OCI-LY3 (cell line): ENCODE measurements around the gene ZBTB32.

Experiments
- H2AFZ ChIP-seq: fragments of 200-600, 300-600 bp; shearing (Covaris generic); 2 replicates; pipeline ENCODE4 v1.6.0; 2014; ENCODE audit warnings: antibody characterized with exemption, low read depth, low read length
- H3K27ac ChIP-seq: fragments of 200-600, 300-600 bp; sonication (generic); 2 replicates; pipeline ENCODE4 v1.5.1; 2014; ENCODE audit warnings: mild to moderate bottlenecking, low read length, moderate library complexity, mixed read lengths
- H3K27me3 ChIP-seq: fragments of 200-600, 300-600 bp; sonication (generic); 2 replicates; pipeline ENCODE4 v1.6.1; 2014; ENCODE audit warnings: low read depth, low read length, mixed read lengths
- H3K36me3 ChIP-seq: fragments of 200-600, 300-600 bp; sonication (generic); replicated peaks from 2 replicates; pipeline ENCODE3; 2014; ENCODE audit warnings: low read depth, low read length, mixed read lengths
- H3K4me1 ChIP-seq: fragments of 300-600, 200-600 bp; sonication (generic); 2 replicates; pipeline ENCODE4 v1.6.1; 2014; ENCODE audit warnings: low read length, mixed read lengths
- H3K4me2 ChIP-seq: fragments of 200-600, 300-600 bp; sonication (generic); 2 replicates; pipeline ENCODE4 v1.6.1; 2014; ENCODE audit warnings: low read length, mixed read lengths
- H3K4me3 ChIP-seq: fragments of 300-600, 200-600 bp; sonication (generic); 2 replicates; pipeline ENCODE4 v1.5.1; 2014; ENCODE audit warnings: antibody characterized with exemption, mild to moderate bottlenecking, low read length, moderate library complexity
- H3K79me2 ChIP-seq: fragments of 300-600, 200-600 bp; shearing (Covaris generic); 2 replicates; pipeline ENCODE4 v1.6.1; 2014; ENCODE audit warnings: mild to moderate bottlenecking, low read length, mixed read lengths
- H3K9ac ChIP-seq: fragments of 300-600, 200-600 bp; shearing (Covaris generic); 2 replicates; pipeline ENCODE4 v1.6.0; 2014; ENCODE audit warnings: mild to moderate bottlenecking, low read length, moderate library complexity
- H3K9me3 ChIP-seq: fragments of 200-600, 300-600 bp; shearing (Covaris generic); 2 replicates; pipeline ENCODE4 v1.6.1; 2014; ENCODE audit warnings: low read length, mixed read lengths; ENCODE audit not compliant: insufficient read depth
- H4K20me1 ChIP-seq: fragments of 200-600, 300-600 bp; sonication (generic); 2 replicates; pipeline ENCODE4 v1.6.1; 2016; ENCODE audit warnings: low read length, mixed read lengths; ENCODE audit not compliant: insufficient read depth
- CTCF ChIP-seq: fragments of 200-600, 300-600 bp; sonication (generic); IDR thresholded peaks from 2 replicates; pipeline ENCODE4 v1.5.1; 2014; ENCODE audit warnings: antibody characterized with exemption, low read length, low read depth
- EZH2phosphoT487 ChIP-seq: fragments of 200-600 bp; shearing (Covaris generic); IDR thresholded peaks from 2 replicates; pipeline ENCODE4 v1.6.1; 2018; ENCODE audit warnings: antibody characterized with exemption, mixed run types, low read depth

ZBTB32 gene

GRCh38 chr19:35703343-35703742, 1.0 kb upstream of the ZBTB32 start:
- Histone ChIP-seq H3K4me3 (peak overlapping the region; percentile 80), H4K20me1 (no peaks in the 10 kb centered on the region), H3K9me3 (no peaks in the 10 kb centered on the region), H3K4me1 (no peaks in the 10 kb centered on the region), H3K27ac (no peak overlapping the region), H3K27me3 (no peaks in the 10 kb centered on the region), H3K36me3 (no peaks in the 10 kb centered on the region), H3K4me2 (peak overlapping the region; percentile 77), H3K79me2 (no peaks in the 10 kb centered on the region), H3K9ac (no peak overlapping the region), H2AFZ (no peak overlapping the region)
- TF ChIP-seq CTCF, result no peak
- TF ChIP-seq EZH2phosphoT487, result no peak

GRCh38 chr19:35708391-35708790, 4.0 kb downstream of the ZBTB32 start:
- Histone ChIP-seq H3K9me3 (no peaks in the 10 kb centered on the region), H4K20me1 (no peaks in the 10 kb centered on the region), H3K4me2 (no peak overlapping the region), H3K4me3 (no peak overlapping the region), H3K4me1 (peaks cover 37% of the 10 kb centered on the region), H3K27me3 (no peaks in the 10 kb centered on the region), H2AFZ (no peak overlapping the region), H3K79me2 (no peaks in the 10 kb centered on the region), H3K27ac (no peak overlapping the region), H3K9ac (no peak overlapping the region), H3K36me3 (no peaks in the 10 kb centered on the region)
- TF ChIP-seq EZH2phosphoT487 (no peak), CTCF (no peak)

DNA sequence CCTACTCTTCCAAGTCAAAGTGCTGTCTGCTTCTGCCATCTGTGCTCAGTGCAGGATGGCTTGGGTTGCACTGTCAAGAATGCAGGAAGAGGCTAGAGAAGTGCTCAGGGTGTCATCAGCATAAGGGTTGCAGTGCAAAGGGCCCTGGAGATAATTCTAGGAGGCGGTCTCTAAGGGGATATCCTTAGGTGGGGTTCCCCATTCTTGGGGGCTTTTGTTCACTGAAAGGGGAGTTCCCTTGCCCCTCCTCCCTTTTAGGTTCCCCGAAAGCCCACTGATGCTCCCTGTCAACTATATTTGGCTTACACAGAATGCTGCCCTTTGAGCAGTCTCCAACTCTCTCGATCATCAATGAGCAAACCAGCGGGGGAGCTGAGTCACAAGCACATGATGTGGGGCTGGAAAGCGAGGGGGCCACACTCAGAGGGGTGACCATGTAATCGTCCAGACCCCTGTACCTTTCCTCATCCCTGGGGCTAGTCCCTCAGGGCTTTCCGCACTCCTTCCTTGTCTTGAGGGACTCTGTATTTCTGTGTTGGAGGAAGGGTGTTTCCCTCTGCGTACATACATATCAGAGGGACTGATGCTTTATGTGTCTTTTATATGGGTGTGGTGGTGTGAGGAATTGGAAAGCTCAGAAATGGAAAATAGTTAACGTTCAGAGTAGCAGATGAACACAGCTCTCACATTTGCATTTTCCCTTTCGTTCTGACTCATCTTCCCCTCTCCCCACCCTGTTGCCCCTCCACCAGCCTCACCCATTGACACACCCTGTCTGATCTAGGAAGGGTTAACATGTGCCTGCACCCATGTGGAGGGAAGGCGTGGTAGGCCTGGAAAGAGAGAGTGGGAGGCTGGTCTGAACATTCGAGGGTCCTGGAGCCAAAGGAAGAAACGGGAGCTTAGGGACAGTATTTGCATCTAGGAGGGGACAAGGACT, 6.7 kb downstream of the ZBTB32 start:
- peak overlapping the region; percentile 64 for H3K4me3 ChIP-seq
- 0 out of 2 replicates have a peak, but pooled peaks cover 4% of the 10 kb centered on the region for H3K79me2 ChIP-seq
- H3K9ac ChIP-seq, result peak overlapping the region; percentile 73
- no peaks in the 10 kb centered on the region for H3K36me3 ChIP-seq
- TF ChIP-seq EZH2phosphoT487 (no peak), CTCF (no peak)
- H3K27me3 ChIP-seq, result no peaks in the 10 kb centered on the region
- no peaks in the 10 kb centered on the region for H4K20me1 ChIP-seq
- H3K4me1 ChIP-seq, result peaks cover 63% of the 10 kb centered on the region
- peak overlapping the region; percentile 94 for H3K4me2 ChIP-seq
- H2AFZ ChIP-seq, result peak overlapping the region; percentile 28; the same call in 1 of the 2 replicates
- peak overlapping the region; percentile 91 for H3K27ac ChIP-seq
- no peaks in the 10 kb centered on the region for H3K9me3 ChIP-seq

GRCh38 chr19:35712567-35713505, 8.5 kb downstream of the ZBTB32 start:
- H2AFZ ChIP-seq, result no peak overlapping the region
- H3K9ac ChIP-seq, result peak overlapping the region; percentile 77
- H3K27me3 ChIP-seq, result no peaks in the 10 kb centered on the region
- no peaks in the 10 kb centered on the region for H3K36me3 ChIP-seq
- peak overlapping the region; percentile 83 for H3K4me2 ChIP-seq
- TF ChIP-seq CTCF, result no peak
- no peak for TF ChIP-seq EZH2phosphoT487
- H3K79me2 ChIP-seq, result peaks cover 4% of the 10 kb centered on the region; the same call in 1 of the 2 replicates
- peaks cover 68% of the 10 kb centered on the region for H3K4me1 ChIP-seq
- H4K20me1 ChIP-seq, result no peaks in the 10 kb centered on the region
- peak overlapping the region; percentile 78 for H3K4me3 ChIP-seq
- no peaks in the 10 kb centered on the region for H3K9me3 ChIP-seq
- H3K27ac ChIP-seq, result peak overlapping the region; percentile 91
